ENCODE data around the gene SORL1.

Gene SORL1

GRCh38 chr11:121592708-121593107 lies 140.6 kb downstream of the SORL1 start:
- DNase-seq: no peak

DNA sequence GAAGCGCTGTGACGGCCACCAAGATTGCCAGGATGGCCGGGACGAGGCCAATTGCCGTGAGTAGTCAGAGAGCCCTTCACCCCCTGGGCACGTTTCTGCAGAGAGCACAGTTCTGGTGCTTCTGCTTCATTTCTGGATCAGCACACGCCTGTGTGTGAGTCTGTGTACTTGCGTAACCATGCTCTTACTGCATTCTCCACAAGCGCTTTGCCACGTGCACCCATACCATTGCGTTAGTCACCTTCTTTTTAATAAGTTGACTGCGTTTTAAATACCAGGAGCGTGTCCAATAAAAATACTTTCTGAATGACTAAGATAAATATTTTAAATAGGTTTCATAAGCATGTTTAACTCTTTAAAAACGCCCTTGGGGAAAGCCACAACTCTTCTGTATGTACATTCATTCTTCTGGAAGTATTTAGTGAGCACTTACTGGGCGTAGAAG lies 143.6 kb downstream of the SORL1 start:
- peak; percentile 99 for DNase-seq

DNA sequence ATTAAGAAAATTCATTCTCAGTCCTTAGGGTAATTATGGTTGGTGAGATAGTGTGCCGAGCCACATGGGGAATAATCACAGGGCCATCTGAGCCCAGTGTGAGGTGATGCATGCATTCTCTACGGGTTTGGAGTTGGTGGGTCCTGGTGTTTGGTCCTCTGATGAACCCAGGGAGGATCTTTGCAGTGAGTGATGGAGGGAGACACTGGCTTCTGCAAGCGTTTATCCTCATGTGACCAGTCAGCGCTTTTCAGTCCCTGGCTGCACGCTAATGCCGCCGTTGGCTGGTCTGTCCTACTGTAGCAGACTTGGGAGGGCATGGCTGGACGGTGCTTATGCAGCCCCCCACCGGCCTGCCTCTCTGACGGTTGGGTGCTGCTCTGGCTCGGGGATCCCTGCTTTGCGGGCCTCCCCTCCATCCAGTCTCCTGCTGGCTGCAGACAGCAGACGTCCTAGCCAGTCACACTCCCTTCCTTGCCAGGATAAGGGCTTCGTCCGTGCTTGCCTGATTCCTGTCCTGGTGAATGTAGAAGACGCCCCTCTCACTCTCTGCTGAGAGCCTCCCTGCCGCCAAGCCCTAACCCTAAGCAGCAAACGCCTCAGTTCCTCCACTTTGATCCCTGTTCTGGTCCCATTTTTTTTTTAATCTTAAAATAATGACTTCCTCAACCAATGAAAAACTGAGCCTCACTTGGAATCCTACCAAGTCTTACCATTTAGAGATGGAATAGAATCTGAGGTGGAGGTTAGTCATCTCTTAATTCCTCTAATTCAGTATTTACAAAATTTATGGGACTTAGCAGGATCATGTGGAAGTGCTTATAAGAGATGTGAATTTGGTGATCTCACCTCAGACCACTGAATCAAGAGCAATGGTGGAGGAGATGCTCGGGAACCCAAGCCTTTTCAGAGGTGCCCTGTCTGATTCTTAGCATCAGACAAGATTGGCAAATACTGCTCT lies 144.4 kb downstream of the SORL1 start:
- peak; percentile 87 for DNase-seq

DNA sequence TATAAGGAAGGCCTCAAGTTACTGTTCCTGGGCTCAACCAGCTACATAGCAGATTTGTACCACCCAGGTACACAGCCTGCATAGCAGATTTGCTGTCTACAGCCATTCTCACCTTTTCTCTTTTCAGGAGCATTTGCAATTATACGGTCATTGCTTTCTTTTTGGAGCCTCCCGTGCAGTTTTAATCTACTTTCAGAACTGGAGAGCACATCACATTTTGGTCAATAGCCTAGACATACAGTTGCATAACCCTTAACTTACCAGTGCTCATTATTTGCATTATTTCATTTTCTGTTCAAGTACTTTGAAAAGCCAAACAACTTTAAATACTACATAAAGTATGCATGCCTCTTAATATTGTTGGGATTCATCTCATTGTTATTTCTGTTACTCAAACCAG lies 151.2 kb downstream of the SORL1 start:
- no peak for DNase-seq

DNA sequence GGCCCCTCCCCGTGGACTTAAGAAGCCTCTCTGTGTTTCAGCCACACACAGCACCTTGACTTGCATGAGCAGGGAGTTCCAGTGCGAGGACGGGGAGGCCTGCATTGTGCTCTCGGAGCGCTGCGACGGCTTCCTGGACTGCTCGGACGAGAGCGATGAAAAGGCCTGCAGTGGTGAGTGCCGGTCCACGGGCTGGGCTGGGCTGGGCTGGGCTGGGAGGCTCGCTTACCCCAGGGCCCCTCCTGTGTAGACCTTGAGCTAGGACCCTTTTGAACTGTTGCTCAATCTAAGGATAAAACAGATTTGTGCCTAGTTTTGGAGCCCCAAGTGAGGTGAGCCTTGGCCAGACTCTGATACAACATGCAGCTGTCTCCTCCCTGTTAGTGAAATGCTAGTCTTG lies 152.0 kb downstream of the SORL1 start:
- DNase-seq: no peak

GRCh38 chr11:121606354-121606753 lies 154.2 kb downstream of the SORL1 start:
- no peak for DNase-seq

DNA sequence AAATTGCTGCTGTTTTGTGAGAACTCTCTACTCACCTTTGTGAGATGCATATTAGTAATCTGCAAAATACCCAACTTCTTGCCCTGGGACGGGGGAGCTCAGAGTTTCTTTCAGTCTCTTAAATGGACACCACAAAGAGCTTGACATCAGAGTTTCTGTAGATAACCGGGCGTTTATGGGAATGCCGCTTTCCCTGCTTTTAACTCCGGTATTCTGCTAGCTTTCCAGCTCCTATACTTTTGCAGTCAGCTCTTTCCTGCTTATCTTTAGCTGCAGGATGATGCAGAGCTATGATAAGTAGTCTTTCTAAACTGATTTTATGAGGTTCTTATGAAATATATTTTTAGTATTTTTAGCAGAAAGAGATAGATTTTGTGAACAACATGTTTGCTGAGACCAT lies 155.2 kb downstream of the SORL1 start:
- no peak for DNase-seq

DNA sequence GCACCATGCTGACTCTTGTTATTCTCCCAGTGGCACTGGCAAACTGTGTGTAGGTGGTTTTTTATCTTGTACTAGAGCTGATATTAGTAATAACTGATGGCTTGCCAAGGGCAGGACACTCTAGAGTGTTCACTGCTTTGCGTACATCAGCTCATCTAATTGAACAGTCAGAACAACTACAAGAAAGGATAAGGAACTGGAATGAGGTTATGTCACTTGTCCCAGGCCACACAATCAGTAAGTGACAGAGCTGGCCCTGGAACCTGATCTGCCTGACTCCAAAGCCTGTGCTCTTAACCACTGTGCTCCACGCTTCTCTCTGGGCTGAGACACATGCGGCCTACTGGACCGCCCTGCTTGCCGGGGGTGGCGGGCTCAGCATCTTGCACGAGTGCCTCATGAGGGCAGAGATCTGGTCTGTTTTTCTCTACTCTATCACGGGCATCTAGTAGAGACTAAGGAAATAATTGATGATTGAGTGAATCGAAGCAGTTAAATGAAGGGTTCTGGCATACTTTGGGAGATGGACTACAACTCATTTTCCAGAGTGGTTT lies 156.5 kb downstream of the SORL1 start:
- no peak for DNase-seq

DNA sequence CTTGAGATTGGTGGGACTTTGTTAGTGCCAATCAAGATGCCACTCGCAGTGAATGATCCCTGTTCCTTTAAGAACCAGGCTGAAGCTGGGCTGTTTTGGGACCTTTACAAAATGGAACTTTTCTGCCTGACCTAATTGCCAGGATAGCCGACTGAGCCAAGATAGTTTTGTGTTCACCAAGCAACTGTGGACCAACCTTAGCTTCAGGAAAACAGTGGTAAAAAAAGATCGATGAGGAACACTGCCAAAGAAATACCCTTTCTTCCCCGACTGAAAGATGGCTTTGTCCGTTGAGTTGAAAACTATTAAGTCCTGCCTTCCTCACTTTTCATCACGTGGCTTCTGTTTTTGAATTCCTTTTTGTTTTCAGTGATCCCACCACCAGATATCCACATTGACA lies 158.6 kb downstream of the SORL1 start:
- no peak for DNase-seq

DNA sequence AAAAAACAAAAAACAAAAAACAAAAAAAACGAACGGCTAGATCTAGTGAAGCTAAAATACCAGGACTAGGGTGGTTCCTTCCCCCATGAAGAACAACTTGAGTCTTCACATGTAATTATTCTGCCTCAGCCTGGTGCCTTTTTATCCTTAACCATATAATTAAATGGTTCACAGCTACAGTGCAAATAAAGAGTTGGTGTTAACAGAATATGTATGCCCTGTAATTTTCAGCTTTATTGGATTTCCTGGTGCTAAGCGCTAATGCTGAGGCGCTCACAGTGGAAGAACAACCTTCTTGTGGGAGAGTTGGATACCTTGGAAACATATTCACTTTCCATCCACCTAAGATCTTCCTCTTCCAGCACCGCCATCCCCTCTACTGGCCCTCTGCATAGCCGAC lies 159.1 kb downstream of the SORL1 start:
- no peak for DNase-seq

DNA sequence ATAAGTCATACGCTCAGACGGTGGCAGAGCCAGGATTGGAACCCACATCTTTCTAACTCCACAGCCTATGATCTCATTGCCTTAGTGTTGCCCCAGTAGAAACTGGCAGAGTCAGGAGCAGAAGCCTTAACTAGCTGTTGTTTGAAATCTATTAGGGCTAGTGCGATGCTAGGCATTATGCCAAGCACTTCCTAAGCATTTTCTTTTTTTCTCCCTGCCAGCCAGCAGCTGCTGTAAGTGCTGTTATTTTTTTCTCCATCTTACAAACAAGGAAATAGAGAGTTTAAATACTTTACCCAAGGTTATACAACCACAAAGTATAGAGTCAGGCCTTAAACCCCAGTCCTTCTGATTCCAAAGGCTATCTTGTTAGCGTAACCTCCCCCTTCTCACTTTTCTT lies 161.6 kb downstream of the SORL1 start:
- peak; percentile 17 for DNase-seq

DNA sequence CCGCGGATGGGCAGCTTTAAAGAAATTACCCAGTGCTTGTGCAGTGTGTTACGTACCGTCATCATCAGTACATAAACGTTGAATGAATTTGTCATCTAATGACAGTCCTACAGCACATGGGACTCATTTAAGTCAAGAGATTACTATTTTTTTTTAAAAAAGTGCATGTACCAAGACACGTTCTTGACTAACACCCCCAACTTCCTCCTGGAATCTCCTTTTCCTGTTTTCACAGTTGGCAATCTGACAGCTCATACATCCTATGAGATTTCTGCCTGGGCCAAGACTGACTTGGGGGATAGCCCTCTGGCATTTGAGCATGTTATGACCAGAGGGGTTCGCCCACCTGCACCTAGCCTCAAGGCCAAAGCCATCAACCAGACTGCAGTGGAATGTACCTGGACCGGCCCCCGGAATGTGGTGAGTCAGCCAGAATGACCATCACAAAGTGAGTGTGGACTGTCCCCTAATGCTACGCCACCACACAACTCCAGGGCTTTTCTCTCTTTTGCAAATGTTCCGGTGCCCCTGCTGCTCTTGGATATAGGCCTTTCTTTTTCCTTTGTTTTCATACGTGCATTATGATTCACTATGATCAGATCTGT lies 162.6 kb downstream of the SORL1 start:
- DNase-seq: no peak

DNA sequence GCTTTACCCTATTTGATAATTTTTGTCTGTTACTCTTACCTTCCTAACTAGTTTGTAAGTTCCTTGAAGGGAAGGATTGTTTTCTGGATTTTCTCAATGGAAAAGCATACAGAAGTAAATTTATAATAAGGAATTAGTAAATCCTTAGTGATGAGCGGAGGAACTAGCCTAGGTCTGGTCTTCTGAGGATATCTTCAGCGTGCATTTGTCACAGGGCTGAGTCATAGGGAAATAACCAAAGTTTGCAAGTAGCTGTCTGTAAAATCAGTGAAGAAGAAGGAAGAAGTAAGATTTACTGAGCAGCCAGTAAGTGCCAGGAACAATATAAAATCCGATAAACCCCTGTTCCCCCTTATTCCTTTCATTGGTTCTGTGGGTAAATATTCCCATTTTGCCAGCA lies 163.4 kb downstream of the SORL1 start:
- peak; percentile 59 for DNase-seq

DNA sequence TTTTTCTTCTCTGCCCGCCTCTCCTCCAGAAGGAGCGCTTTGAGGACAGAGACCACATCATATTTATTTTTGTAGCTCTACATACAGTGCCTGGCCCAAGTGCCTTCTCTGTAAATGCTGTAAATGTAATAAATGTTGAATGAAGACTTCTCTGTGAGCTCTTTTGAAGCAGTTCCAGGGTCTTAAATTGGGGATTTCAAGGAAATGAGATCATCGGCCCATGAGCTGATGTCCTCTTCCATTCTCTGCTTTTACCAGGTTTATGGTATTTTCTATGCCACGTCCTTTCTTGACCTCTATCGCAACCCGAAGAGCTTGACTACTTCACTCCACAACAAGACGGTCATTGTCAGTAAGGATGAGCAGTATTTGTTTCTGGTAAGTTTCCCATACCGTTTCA lies 166.4 kb downstream of the SORL1 start:
- peak; percentile 35 for DNase-seq

DNA sequence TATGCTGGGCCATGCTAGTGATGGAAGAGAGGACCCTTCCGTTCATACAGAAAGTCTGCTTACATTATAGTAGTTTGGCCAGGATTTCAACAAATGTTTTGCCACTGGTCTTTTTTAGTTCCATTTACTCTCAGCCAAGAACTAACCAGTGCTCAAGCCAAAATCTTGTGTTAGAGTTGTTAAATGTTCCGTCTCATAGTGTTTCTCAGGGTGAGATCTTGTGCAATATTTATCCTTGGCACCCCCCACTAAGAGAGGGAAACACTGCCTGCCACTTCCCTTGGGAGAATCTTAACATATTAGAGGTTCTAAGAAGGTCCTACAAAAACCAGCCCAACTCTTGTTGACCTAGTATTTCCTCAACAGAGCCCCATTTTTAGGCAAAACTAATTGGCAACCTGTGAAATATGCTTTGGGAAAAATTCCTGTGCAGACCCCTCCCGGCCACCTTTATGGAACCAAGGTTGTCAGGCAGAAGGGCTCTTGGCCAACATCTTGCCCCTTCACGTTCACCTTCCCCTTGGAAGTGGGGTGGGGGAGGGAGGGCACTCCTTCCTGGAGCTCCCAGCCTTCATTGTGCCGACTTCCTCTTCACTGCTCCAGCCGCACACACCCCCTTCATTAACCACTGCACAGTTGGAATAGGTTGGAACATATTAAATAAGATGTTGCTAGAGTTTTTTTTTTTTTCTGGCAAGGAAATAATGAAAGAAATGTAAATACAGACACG lies 173.8 kb downstream of the SORL1 start:
- no peak for DNase-seq

- DNase-seq: no peak
Observed at GRCh38 chr11:121626507-121626875, 174.4 kb downstream of the SORL1 start.

- DNase-seq: no peak
Observed at GRCh38 chr11:121626980-121627379, 174.9 kb downstream of the SORL1 start.

DNA sequence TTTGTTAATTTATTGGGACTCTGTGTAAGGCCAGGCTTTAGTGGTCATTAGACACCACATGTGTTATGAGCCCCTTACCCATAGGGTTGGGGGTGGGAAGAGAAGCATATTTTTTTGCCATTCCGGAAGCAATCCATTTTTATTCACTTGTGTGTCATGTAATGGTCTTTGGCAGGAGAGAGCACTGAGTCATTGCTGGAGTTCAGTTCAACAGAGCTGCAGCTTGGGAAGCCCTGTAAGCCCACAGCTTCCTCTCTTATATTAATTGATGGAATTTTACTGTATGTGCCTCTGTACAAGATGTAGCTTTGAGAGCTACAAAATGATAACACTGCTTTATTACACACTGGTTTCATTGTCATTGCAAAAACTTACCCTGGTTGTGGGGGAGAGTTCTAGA lies 177.9 kb downstream of the SORL1 start:
- DNase-seq: peak; percentile 87

- no peak for DNase-seq
Observed at GRCh38 chr11:121631456-121631855, 179.3 kb downstream of the SORL1 start.

DNA sequence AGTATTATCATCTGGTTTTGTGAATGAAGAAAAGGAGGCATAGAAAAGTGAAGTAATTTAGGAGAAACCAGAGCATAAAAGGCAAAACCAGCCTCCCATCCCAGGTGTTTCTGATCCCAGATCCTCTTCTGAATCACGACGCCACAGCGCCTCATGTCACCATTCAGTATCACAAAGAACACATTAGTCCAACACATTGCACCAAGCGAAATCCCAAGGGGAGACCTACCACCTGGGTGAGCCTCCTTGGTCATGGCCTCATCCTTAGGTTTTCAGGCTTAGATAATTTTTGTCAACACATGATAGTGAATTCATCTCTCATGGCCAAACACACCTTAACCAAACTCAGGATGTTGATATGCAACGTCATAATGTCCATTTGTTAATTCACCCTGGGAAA lies 182.2 kb downstream of the SORL1 start:
- DNase-seq: no peak

GRCh38 chr11:121634889-121635288 lies 182.8 kb downstream of the SORL1 start:
- peak; percentile 81 for DNase-seq

DNA sequence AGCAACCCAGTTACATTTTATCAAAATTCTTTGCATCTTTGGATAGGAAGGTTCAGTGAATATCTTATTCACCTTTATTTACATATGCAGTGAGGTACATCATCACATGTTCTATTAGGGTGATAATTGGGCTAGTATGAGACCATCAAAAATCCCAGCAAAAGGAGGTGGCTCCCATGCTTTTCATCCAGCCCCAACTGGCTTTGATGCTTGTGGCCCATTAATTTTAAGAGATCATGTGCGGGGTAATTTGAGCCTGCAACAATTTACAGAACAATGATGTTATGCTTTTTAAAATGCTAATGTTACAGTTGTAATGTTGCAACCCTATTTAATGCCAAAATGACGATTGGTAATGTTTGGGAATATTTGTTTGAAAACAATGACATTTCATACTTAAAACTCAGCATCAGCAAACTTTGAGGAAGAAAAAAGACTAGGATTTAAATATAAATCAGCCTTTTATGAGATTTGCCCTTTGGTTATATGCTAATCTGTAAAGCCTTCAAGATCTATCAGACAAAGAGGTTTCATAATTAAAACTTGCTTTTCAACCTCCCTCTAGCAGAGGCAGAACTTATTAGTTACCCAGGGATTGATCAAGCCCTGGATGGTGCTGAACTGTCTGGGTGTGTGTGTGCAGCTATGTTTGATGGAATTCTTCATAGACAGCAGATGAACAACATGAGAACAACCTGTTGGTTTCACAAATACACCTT lies 184.1 kb downstream of the SORL1 start:
- no peak for DNase-seq

DNA sequence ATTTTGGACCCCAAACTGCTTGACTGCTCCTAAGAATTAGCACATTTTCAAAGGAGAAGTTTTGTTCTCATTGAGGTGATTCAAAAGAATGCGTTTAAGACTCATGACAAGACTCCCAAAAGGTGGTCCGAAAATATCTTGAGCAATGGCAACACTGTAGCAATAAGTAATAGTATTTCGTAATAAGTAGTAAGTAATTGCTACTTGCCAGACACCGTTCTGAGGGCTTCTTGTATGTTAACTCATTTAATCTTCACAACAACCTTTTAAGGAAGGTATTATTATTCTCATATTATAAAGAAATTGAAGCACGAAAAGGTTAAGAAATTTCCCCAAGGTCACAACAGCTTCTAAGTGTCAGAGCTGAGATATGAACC lies 184.7 kb downstream of the SORL1 start:
- DNase-seq: no peak

All from fibroblast of skin of right quadriceps (primary cell).